GM21825 (cell line): Measurements from ENCODE around the gene FER1L5.

ENCODE experiments used
- ATAC-seq: cut with Tn5 transposase; IDR thresholded peaks from one replicate; pipeline ENCODE4 v1.9.1; 2021; ENCODE audit warnings: mild to moderate bottlenecking, moderate library complexity; ENCODE audit not compliant: unreplicated experiment

The FER1L5 gene

GRCh38 chr2:96679848-96680247 is 37.3 kb downstream of the FER1L5 start:
- ATAC-seq: no peak

- no peak for ATAC-seq
Observed at GRCh38 chr2:96680561-96681141, 38.1 kb downstream of the FER1L5 start.

DNA sequence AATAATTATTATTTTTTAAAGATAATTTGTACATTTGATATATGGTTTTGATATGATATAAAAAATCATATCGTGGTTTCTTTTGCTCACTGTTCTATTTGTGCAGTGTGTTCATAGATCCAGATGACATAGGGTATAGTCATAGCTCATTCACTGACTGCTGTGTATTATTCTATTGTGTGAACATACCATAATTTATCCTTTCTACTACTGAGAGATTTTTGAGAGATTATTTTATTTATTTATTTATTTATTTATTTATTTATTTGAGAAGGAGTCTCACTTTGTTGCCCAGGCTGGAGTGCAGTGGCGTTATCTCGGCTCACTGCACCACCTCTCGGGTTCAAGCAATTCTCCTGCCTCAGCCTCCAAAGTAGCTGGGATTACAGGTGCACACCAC is 39.0 kb downstream of the FER1L5 start:
- ATAC-seq: no peak

GRCh38 chr2:96683307-96683706 is 40.7 kb downstream of the FER1L5 start:
- ATAC-seq: no peak

- ATAC-seq: no peak
Observed at GRCh38 chr2:96683972-96684820, 41.6 kb downstream of the FER1L5 start.

DNA sequence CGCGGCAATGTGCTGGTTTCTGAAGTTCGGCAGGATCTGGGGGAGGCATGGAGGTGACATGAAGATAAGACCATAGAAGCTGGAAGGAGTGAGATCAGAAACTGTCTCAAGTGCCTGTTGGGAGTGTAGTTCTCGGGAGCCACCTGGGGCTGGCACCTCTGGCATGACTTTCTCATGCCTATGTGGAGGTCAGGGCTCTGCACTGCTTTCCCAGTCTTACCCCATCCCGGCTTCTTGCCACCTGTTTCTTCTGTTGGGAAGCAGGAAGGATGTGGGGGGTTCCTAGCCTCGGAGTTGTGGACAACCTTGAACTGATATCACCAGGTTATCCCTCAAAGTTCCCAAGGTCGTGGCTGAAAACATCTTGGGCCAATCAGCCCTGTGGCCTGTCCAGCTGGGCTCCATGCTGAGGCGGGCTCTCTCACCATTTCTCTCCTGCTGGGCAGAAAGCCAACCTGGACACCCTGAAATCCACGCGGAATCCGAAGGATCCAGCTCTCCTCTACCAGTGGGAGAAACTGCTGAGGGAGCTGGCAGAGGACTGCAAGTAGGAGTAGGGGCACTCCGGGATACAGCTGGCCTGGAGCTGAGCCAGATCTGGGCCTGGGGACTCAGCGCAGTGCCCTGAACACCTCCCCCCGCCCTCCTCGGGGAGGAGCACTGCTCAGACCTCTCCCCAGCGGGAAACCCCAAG is 42.5 kb downstream of the FER1L5 start:
- no peak for ATAC-seq

- ATAC-seq: no peak
Observed at GRCh38 chr2:96685577-96686459, 43.3 kb downstream of the FER1L5 start.

DNA sequence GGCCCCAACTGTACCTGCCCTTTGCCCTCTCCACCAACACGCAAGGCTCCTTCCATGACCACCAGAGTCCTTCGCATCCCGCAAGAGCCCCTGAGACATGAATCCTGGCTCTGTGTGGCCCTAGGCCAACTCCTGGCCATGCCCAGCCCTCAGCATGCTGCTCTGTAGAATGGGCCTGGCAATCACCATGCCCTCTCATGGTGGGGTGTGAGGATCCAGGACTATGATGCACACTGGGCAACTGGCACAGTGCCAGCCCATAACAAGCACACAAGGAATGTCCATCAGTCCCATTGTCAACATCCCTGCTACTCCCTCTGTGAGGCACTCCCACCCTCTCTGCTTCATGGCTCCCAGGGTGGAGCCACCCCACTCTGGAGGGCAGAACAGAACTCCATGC is 44.7 kb downstream of the FER1L5 start:
- no peak for ATAC-seq

DNA sequence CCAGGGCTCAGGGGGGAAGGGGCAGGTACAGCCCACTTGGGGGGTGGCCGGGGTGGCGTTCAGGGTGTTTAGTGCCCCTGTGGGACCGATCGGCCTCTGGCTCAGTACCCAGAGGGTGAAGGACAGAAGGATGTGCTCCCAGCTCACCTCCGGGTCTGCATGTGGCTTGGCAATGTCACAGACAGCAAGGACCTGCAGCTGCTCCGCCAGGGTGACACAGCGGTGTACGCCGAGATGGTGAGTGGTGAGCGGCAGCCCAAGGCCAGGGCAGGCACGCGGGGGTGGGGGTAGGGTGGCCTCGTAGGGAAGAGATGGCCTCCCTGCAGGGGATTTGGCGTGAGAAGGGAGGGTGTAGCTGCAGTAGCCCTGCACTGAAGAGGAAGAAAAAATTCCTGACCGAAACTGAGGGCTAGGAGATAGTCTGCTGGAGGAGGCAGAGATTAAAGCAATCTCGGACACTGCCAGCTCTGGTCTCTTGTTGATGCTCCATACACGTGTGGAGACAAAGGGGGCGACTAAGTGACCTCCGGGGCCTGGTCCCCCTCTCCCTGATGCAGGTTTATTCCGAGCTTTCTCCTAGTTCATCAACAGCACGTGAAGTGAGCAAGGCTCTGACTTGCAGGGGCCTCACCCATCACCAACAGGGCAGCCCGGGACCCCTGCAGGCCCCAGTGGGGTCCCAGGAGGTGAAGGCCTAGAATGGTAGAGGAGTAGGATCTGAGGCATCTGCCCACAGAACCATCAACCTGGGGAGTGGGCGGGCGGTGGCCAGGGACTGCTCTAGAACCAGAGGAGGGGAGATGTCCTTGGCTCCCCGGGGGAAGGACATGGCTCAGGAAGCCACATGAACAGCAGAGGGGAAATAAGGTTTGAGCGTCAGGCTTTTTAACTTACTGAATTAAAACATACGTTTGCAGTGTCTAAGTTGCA is 45.4 kb downstream of the FER1L5 start:
- no peak for ATAC-seq

GRCh38 chr2:96688649-96689430 is 46.3 kb downstream of the FER1L5 start:
- no peak for ATAC-seq

- no peak for ATAC-seq
Observed at GRCh38 chr2:96689431-96689991, 46.9 kb downstream of the FER1L5 start.

DNA sequence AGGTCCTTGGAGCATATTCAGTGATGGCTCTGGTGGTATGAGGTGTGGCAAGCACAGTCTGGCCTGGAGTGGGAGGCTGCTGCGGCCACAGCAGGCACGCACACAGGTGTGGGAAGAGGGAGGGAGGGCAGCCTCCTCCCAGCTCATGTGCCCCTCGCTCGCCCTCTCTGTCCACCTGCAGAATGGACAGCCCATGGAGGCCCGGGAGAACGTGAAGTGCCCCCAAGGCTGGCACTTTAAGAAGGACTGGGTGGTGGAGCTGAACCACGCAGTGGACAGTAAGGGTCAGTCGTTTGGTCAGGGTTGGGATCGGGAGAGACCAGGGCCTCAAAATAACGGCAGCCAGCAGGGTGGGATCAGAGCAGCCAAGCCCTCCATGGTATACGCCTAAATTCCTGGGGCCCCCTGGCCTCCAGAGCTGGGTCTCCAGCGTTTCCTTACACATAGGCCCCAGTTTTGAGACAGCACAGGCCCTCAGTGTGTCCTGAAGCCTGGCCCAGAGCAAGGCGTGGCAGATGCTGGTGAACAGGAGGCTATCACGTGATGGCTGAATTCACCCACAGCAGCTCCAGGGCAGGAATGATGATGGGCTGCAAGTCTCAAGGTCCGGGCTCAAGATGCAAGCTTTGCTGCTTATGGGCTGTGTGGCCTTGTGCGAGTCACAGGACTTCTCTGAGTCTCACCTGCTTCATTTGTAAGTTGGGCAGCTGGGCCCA is 47.9 kb downstream of the FER1L5 start:
- ATAC-seq: no peak

GRCh38 chr2:96691022-96691612 is 48.6 kb downstream of the FER1L5 start:
- no peak for ATAC-seq

DNA sequence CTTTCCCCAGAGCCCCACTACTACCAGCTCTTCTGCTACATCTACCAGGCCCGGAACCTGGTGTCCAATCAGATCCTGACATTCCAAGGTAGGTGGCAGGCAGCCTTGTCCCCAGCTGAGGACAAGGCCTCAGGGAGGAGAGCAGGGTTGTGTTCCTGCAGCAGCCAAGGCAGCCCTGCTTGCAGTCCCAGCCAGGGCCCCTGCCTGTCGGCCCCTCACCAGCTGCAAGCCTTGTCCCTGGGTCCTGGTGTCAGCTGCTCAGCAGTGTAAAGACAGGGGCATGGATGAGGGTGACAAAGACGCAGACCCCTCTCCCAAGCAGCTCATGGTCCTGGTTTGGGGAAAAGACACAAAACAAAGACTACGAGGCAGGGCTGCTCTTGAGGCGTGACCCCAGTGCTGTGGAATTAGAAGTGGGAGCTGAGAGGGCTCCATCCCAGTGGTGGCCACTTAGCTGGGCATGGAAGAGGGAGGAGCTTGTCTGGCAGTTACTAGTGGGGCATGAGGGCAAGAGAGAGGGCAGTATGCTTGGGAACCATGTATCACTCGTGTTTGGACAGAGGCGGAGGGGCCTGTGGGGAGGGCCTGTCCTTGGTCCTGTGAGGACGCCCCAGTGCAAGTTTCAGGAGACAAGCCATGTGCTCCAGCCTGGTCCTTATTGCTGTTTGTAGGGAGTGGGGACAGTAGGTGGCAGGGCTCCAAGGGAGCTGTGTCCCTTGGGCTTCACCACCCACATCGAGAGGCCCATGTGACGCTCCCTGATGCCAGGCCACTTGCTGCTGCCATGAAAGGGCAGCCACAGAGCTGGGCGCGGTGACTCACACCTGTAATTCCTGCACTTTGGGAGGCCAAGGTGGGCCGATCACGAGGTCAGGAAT is 49.8 kb downstream of the FER1L5 start:
- ATAC-seq: no peak

DNA sequence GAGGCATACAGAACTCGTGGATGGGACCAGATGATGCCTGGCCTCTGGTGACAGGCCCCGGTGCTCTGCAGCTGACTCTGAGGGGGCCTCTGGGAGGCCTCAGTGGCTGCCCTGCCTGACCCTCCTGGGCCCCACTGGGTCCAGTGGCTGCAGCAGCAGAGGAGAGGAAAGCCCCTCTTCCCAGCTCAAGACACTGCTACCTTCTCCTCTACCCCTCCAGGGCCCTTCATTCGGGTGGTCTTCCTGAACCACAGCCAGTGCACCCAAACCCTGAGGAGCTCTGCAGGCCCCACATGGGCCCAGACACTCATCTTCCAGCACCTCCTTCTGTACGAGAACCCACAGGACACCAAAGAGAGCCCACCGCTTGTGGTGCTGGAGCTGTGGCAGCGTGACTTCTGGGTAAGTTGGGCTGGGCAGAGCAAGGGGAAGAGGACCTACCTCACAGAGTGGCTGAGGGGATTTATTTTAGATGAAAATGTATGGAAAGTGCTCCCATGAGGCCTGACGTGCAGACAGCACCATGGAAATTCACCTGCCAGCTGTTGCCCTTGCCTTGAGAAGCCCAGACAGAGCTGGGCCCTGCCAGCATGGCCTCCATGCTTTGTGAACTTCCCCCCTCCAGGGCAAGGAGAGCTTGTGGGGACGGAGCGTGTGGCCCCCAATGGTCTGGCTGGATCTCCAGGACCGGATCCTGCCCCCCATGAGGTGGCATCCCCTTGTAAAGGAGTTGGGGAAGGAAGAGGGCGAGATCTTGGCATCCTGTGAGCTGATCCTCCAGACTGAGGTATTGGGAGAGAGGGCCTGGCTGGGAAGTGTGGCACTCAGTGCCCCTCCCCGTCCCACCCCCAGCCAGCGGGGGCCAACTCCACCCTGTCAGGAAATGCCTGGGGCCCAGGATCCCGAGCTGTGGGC is 51.0 kb downstream of the FER1L5 start:
- ATAC-seq: no peak

DNA sequence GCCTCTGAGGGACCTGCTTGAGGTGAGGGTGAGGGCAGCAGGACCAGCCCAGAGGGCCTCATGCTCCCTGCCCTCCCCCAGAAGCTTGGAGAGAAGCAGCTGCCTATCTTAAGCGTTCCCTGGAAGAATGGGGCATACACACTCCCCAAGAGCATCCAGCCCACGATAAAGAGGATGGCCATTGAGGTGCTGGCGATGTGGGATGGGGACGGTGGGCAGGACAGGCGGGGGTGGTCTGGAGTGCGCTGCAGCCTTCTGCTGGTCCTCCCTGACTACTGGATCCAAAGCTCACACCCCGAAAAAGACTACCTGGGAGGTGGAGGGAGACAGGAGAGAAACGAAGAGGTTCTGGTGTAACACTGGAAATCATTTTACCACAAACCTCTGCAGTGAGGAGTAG is 51.7 kb downstream of the FER1L5 start:
- no peak for ATAC-seq
